Liver (tissue), 9 donors: ENCODE measurements around the gene OR52E5. TPM values are rescaled to one million over a fixed set of nuclear protein-coding genes. Genes with fewer than 3 reads are reported as not detected.

Experiments used
- DNase-seq: peaks from one replicate; pipeline ENCODE4 v3.0.0-alpha.2; 2017; ENCODE audit warnings: low spot score
- H3K27ac ChIP-seq, 2 donors: one replicate each; pipeline ENCODE4 v1.7.0; 2013; ENCODE audit warnings: inconsistent platforms in 2 of 2, low read length in 2 of 2, control low read depth in 1 of 2, low read depth in 1 of 2, mild to moderate bottlenecking in 1 of 2
- H3K27me3 ChIP-seq, 4 donors: one replicate each; pipeline versions ENCODE4 v1.6.1 to v1.7.0; 2013; ENCODE audit warnings: low read length in 3 of 4, inconsistent platforms in 1 of 4, mild to moderate bottlenecking in 1 of 4, moderate library complexity in 1 of 4; ENCODE audit not compliant: control insufficient read depth in 4 of 4, insufficient read depth in 4 of 4
- H3K36me3 ChIP-seq, 4 donors: one replicate each; pipeline versions ENCODE4 v1.6.1 to v1.7.0; 2013; ENCODE audit warnings: low read length in 3 of 4, mild to moderate bottlenecking in 3 of 4, low read depth in 1 of 4, moderate library complexity in 1 of 4; ENCODE audit not compliant: control insufficient read depth in 4 of 4, insufficient read depth in 3 of 4
- H3K4me1 ChIP-seq, 4 donors: one replicate each; pipeline versions ENCODE4 v1.6.1 to v1.7.0; 2013; ENCODE audit warnings: low read length in 3 of 4, mild to moderate bottlenecking in 3 of 4, moderate library complexity in 1 of 4; ENCODE audit not compliant: control insufficient read depth in 4 of 4, insufficient read depth in 4 of 4
- H3K4me3 ChIP-seq, 3 donors: one replicate each; pipeline versions ENCODE4 v1.6.1 to v1.7.0; 2013; ENCODE audit warnings: low read length in 3 of 3, control low read depth in 1 of 3, low read depth in 1 of 3, mild to moderate bottlenecking in 1 of 3
- H3K9ac ChIP-seq, 2 donors: one replicate each; pipeline ENCODE4 v1.7.0; 2013; ENCODE audit warnings: low read length in 2 of 2, mild to moderate bottlenecking in 2 of 2, moderate library complexity in 2 of 2, control low read depth in 1 of 2, low read depth in 1 of 2
- H3K9me3 ChIP-seq, 4 donors: one replicate each; pipeline versions ENCODE4 v1.6.1 to v1.7.0; 2013; ENCODE audit warnings: low read length in 3 of 4; ENCODE audit not compliant: control insufficient read depth in 4 of 4
- ATF3 ChIP-seq: IDR thresholded peaks from 2 replicates; pipeline ENCODE4 v1.6.1; 2016; ENCODE audit warnings: antibody characterized with exemption
- EGR1 ChIP-seq, 2 donors: IDR thresholded peaks; 2 replicates each; pipeline ENCODE4 v1.6.1; 2016 to 2018; ENCODE audit warnings: antibody characterized with exemption in 2 of 2, low read depth in 2 of 2
- FOXA1 ChIP-seq: IDR thresholded peaks from 2 replicates; pipeline ENCODE4 v1.6.1; 2016; ENCODE audit warnings: antibody characterized with exemption
- FOXA2 ChIP-seq: IDR thresholded peaks from 2 replicates; pipeline ENCODE4 v1.6.1; 2016; ENCODE audit warnings: antibody characterized with exemption
- GABPA ChIP-seq, 2 donors: IDR thresholded peaks in 1 of 2; conservative IDR thresholded peaks in 1 of 2; 2 replicates each; pipeline ENCODE4 v1.6.1; 2016; ENCODE audit warnings: antibody characterized with exemption in 2 of 2, mild to moderate bottlenecking in 1 of 2, moderate library complexity in 1 of 2
- HNF4A ChIP-seq, 2 donors: conservative IDR thresholded peaks; 2 replicates each; pipeline ENCODE4 v1.6.1; 2016; ENCODE audit warnings: antibody characterized with exemption in 2 of 2, mild to moderate bottlenecking in 2 of 2
- HNF4G ChIP-seq: IDR thresholded peaks from 2 replicates; pipeline ENCODE4 v1.6.1; 2016; ENCODE audit warnings: antibody characterized with exemption
- JUND ChIP-seq, 2 donors: IDR thresholded peaks; 2 replicates each; pipeline ENCODE4 v1.6.1; 2016; ENCODE audit warnings: antibody characterized with exemption in 2 of 2
- MAX ChIP-seq: IDR thresholded peaks from 2 replicates; pipeline ENCODE4 v1.6.1; 2016; ENCODE audit warnings: antibody characterized with exemption
- NR2F2 ChIP-seq: IDR thresholded peaks from 2 replicates; pipeline ENCODE4 v1.6.1; 2016; ENCODE audit warnings: antibody characterized with exemption
- RAD21 ChIP-seq, 2 donors: IDR thresholded peaks; 2 replicates each; pipeline ENCODE4 v1.6.1; 2016; ENCODE audit warnings: antibody characterized with exemption in 2 of 2, mild to moderate bottlenecking in 2 of 2
- REST ChIP-seq: IDR thresholded peaks from 2 replicates; pipeline ENCODE4 v1.6.1; 2016; ENCODE audit warnings: antibody characterized with exemption, mild to moderate bottlenecking
- RXRA ChIP-seq, 2 donors: IDR thresholded peaks; 2 replicates each; pipeline ENCODE4 v1.6.1; 2017 to 2018; ENCODE audit warnings: antibody characterized with exemption in 2 of 2, mild to moderate bottlenecking in 1 of 2
- SP1 ChIP-seq: IDR thresholded peaks from 2 replicates; pipeline ENCODE4 v1.6.1; 2018; ENCODE audit warnings: antibody characterized with exemption, mild to moderate bottlenecking
- TAF1 ChIP-seq: conservative IDR thresholded peaks from 2 replicates; pipeline ENCODE4 v1.6.1; 2016; ENCODE audit warnings: antibody characterized with exemption, mild to moderate bottlenecking
- YY1 ChIP-seq: IDR thresholded peaks from 2 replicates; pipeline ENCODE4 v1.6.1; 2016; ENCODE audit warnings: antibody characterized with exemption, mild to moderate bottlenecking
- ZBTB33 ChIP-seq: IDR thresholded peaks from 2 replicates; pipeline ENCODE4 v1.6.1; 2016; ENCODE audit warnings: antibody characterized with exemption
- WGBS: extraction: QIAGEN DNeasy Blood & Tissue Kit; methylation state at CpG from one replicate; pipeline ENCODE4 v1.1.7; 2013; 5-methylcytosine and 5-hydroxymethylcytosine counted together
- polyA plus RNA-seq, 2 donors: library from polyadenylated mRNA; stranded (reverse) in 1 of 2; unstranded in 1 of 2; fragments of 200-250 nt in 1 of 2; fragments of >200 nt in 1 of 2; fragmentation: Nextera tagmentation in 1 of 2; extraction: Ambion mirVana in 1 of 2; gene quantifications; one replicate each; pipeline versions ENCODE4 v1.2.1 to v1.2.3, GENCODE V29; 2013 to 2015
- total RNA-seq, 2 donors: library from RNA; depleted of rRNA; stranded (reverse); fragments of >200 nt; gene quantifications; one replicate each; pipeline ENCODE4 v1.2.3, GENCODE V29; 2014
- TF ChIP-seq, protein P1 (sequence below): fragments of 150-350 bp; IDR thresholded peaks from 2 replicates; pipeline ENCODE4 v1.5.1; 2017; ENCODE audit warnings: improper control_type of control experiment, low read depth, low read length; ENCODE audit not compliant: missing input control
- donor health status: healthy.
- donor health status: healthy.
- donor health status: healthy.
- donor health status: healthy.
- donor health status: healthy.

Gene OR52E5
- total and polyA plus RNA-seq, 4 donors = not detected

DNA sequence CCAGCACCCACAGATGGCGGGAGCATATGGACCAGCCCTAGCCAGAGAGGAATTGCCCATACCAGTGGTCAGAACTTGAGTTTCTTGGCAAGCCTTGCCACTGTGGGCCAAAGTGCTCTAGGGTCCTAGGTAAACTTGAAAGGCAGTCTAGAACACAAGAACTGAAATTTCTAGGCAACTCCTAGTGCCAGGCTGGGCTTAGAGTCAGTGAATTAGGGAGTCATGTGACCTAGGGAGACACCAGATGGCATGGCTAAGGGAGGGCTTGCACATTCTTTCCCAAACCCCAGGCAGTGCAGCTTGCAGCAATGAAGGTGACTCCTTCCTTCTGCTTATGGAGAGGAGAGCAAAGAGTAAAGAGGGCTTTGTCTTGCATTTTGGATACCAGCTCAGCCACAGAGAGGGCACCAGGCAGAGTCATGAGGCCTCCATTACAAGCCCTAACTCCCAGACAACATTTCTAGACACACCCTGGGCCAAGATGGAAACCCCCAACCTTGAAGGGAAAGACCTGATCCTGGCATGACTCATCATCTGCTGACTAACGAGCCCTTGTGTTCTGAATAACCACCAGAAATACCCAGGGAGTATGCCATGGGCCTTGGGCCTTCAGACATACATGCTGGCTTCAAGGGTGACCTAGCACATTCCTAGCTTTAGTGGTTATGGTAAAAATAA is 29.9 kb downstream of the OR52E5 start:
- no peaks in the 10 kb centered on the region for H3K27me3 ChIP-seq
- H3K9me3 ChIP-seq = peaks cover 0 to 4% (median 0%) of the 10 kb centered on the region in 4 donors
- WGBS = 64% methylated on average over 2 of the region's 2 CpGs
- no peaks in the 10 kb centered on the region for H3K36me3 ChIP-seq
- no peak for DNase-seq
- no peak overlapping the region for H3K27ac ChIP-seq
- no peak overlapping the region for H3K4me3 ChIP-seq
- no peaks in the 10 kb centered on the region for H3K4me1 ChIP-seq
- no peak overlapping the region for H3K9ac ChIP-seq
- TF ChIP-seq HNF4A (conservative IDR thresholded peaks at IDR 0.05) = no peak

GRCh38 chr11:5923427-5923776 is 30.4 kb downstream of the OR52E5 start:
- no peaks in the 10 kb centered on the region for H3K36me3 ChIP-seq
- H3K9me3 ChIP-seq = peaks cover 0 to 4% (median 0%) of the 10 kb centered on the region in 4 donors
- no peak overlapping the region for H3K4me3 ChIP-seq
- no peak overlapping the region for H3K27ac ChIP-seq
- no peak for TF ChIP-seq SP1
- no peak for TF ChIP-seq EGR1 (IDR thresholded peaks at IDR 0.05; ENCODE audit: low read depth in 2 of 2)
- no peak for TF ChIP-seq TAF1
- TF ChIP-seq MAX = no peak
- TF ChIP-seq YY1 = no peak
- no peak for TF ChIP-seq GABPA (IDR thresholded peaks at IDR 0.05 in 1 of 2, conservative IDR thresholded peaks at IDR 0.05 in 1 of 2)
- no peak for TF ChIP-seq ATF3
- no peak for TF ChIP-seq JUND (IDR thresholded peaks at IDR 0.05)
- no peak for TF ChIP-seq ZBTB33
- TF ChIP-seq HNF4G = no peak
- TF ChIP-seq RXRA (IDR thresholded peaks at IDR 0.05) = no peak
- no peak for TF ChIP-seq FOXA1
- no peak for TF ChIP-seq NR2F2
- no peak for TF ChIP-seq RAD21 (IDR thresholded peaks at IDR 0.05)
- TF ChIP-seq, protein P1, sequence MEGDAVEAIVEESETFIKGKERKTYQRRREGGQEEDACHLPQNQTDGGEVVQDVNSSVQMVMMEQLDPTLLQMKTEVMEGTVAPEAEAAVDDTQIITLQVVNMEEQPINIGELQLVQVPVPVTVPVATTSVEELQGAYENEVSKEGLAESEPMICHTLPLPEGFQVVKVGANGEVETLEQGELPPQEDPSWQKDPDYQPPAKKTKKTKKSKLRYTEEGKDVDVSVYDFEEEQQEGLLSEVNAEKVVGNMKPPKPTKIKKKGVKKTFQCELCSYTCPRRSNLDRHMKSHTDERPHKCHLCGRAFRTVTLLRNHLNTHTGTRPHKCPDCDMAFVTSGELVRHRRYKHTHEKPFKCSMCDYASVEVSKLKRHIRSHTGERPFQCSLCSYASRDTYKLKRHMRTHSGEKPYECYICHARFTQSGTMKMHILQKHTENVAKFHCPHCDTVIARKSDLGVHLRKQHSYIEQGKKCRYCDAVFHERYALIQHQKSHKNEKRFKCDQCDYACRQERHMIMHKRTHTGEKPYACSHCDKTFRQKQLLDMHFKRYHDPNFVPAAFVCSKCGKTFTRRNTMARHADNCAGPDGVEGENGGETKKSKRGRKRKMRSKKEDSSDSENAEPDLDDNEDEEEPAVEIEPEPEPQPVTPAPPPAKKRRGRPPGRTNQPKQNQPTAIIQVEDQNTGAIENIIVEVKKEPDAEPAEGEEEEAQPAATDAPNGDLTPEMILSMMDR = no peak
- TF ChIP-seq FOXA2 = no peak
- no peak for TF ChIP-seq REST
- TF ChIP-seq HNF4A (conservative IDR thresholded peaks at IDR 0.05) = no peak
- DNase-seq = no peak
- H3K9ac ChIP-seq = no peak overlapping the region
- H3K27me3 ChIP-seq = no peaks in the 10 kb centered on the region
- H3K4me1 ChIP-seq = no peaks in the 10 kb centered on the region
